Stimulated activated CD4-positive, alpha-beta T cell treated with anti-CD3 and anti-CD28 coated beads, Interleukin-1b, Interleukin-23, amount 100 ng/mL, for 24 hours (primary cell): Measurements from ENCODE around the gene AP2A2.

Experiments used
- DNase-seq, 4 experiments: peaks; one replicate each; pipeline ENCODE4 v3.0.0-alpha.2; 2020; ENCODE audit warnings: low read depth in 4 of 4, low spot score in 1 of 4

Gene AP2A2

DNA sequence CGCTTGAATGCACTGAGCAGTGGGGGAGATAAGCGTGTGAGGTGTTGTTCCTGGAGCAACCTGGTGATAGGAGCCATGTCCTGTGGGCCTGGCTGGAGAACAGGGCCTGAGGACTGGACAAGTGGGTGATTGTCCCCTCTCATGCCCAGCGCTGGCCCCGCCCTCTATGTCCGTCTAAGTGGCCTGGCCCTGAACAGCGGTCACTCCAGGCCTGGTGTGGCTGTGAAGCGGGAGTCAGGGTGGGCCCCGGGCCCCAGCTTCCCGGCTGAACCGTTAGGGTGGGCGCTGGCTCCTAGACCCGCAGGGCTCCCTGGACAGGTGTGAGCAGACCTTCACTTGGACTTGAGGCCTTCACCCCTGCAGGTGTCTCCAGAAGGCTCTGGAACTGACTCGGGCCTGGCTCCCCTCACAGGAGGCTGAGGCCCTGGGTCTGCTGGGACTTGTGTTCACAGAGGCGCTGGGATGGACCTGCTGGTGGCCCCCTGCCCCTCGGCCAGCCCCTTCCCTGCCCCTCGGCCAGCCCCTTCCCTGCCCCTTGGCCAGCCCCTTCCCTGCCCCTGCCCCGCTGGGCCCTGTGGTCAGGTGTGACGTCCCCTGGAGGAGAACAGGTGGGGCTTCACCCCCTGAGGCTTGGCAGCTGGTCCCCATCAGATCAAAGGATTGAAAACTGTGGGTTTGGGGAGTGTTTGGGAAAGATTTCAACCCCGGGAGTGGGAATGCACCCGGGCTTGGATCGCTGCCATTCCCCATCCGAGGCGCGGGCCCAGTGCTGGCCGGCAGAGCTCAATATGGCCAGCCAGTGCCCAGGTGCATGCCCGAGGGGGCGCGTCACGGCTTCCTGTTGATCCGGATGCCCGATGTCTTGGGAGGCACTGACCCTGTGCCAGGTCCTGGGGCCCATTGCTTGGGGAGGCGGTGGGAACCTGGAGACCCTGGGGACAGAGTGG lies 114.1 kb downstream of the AP2A2 start:
- no peak for DNase-seq

DNA sequence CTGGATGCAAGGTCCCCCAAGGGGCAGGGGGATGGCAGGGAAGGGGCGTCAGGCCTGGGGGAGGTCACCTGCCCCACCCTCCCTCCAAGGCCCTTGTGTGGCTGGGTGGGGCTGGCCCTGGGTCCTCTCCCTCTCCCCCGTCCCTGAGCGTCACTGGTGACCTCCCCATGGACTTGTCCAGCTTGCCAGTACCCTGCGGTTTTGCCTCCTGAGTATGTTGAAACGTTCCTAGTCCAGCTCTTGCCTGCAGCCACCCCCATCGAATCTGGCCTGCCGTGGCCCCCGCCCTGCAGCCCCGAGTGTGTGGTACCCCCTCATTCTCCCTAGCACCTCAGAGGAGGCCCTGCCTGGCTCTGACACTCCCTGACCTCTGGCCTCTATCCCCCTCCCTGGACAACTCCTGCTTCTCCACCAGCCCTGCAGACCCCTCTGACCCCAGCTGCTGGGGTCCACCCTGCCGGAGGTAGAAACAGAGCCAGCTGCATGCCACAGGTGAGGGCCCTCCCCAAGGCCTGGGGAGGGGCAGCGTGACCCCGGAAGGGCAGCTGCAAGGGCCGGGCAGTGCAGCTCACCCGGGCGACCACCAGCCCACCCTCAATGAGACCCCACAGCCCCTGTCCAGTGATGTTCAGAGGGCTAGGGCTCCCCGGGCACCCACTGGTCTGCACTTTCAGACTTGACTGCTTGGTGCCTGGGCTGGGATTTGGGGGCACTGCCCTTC lies 114.9 kb downstream of the AP2A2 start:
- DNase-seq, result no peak

DNA sequence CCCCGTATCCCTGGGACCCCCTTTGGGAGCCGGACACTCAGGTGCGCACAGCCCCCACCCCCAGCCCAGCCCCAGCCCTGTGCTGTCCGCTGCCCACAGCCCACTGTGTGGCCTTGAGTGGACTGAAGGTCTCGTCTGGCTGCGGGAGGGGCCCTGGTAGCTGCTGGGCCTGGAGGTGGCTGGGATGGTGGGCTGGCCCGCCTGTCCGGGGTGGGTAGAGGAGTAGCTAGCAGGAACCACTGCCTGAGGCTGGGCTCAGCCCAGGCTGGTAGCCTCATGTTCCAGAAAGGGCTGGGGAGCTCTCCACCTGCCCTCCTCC lies 115.4 kb downstream of the AP2A2 start:
- DNase-seq, result no peak

DNA sequence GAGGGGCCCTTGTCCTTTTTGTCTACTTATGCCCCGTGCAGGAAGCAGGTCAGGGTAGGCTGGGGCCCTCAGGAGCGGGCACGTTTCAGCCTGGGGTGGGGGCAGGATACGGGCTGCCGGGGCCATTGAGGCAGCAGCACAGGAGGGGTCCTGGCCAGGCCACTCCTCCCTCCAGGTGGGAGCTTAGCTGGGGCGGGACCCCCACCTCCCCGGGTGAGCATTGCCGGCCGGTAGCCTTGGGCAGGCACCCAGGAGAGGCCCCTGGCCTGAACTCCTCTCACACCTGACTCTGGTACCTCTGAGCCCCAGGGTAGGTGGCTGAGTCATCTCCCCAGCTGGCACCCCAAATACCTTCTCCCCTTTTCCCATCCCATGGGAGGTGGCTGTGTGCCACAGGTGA lies 115.8 kb downstream of the AP2A2 start:
- DNase-seq, result no peak

DNA sequence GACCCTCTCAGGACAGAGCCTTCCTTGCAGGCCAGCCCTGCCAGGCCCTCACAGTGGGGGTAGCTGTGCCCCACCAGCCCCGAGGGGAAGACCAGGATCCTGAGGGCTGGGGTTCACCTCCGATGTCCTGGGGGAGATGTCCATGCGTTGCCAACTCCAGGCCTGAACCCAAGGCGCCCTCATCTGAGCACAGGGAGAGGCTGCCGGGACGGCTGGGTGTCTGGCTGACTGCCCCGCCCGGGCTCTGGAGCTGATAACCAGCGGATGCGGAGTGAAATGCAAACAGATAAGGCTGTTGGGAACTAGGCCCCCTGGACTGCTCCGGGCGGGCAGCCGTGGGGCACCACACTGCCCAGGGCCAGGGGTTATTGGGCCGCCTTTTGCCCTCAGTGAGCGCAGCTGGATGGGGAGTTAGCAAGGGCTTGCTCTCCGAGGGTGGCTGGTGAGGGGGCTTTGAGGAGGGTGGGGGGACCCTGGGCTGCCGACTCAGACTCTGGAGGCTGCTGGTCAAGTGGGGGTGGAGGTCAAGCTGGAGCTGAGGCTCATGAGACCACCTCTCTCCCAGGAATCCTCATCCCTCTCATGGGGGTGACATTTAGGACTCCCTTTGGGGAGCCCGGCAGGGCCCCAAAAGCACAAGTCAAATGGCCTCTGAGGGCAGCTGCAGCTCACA lies 116.4 kb downstream of the AP2A2 start:
- no peak for DNase-seq

DNA sequence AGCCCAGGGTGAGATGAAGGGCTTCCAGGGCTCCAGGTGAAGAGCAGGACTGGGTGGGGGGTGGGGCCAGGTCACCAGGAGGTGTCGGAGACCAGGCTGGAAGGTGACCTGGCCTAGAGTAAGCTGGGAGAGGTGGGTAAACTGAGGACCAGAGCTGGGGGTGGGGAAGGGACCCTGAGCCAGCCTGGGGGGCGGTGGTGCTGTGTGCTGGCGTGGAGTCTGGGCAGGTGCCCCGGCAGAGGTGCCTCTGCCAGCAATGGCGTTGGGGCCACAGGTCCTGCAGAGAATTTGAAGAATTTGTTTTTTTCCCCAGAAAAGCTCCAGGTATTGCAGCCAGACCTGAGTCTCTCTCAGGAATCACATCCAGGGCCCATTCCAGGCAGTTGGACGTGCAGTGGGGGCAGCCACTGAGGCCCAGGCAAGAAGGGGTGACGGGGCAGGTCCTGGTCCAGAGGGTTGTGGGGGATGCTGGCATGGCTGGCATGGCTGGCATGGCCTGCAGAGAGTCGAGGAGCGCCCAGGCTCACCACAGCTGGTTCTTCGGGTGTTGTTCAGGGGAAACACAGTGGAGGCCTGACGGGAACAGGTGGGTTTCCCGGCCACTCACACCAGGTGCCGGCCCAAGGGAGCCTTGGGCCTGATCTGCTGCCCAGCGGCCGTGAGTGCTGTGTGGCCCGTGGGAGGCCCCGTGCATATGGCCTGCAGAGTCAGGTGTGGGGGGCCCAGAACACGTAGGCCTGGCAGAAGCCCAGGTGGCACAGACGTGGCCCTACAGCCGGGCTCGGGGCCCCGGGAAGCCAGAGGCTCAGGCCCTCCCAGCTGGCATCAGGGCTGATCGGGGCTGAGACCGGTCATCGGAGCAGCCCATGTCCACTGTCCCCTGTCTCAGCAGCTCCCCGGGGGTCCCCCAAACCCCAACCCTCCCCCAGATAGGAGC lies 117.2 kb downstream of the AP2A2 start:
- DNase-seq, result no peak

DNA sequence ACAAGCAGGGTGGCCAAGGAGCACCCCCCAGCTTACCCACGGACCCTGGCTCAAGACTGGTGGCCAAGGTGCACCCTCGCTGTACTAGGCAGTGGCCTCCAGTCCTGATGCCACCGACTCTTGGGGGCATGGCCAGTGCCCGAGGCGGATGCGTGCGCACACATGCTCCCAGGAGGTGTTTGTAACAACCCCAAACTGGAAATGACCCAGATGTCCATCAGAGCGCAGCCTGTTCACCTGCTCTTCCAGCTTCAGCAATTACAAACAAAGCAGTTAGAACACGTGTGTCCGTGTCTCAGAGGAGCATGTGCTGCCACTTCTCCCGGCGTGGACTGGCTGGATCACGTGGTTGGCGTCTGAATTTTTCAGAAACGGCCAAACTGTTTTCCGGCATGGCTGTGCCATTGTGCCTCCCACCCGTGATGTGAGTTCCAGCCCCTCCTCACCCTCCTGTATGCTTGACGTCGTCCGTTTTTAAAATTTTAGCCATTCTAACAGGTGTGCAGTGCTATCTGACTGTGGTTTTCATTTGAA lies 118.0 kb downstream of the AP2A2 start:
- no peak for DNase-seq

DNA sequence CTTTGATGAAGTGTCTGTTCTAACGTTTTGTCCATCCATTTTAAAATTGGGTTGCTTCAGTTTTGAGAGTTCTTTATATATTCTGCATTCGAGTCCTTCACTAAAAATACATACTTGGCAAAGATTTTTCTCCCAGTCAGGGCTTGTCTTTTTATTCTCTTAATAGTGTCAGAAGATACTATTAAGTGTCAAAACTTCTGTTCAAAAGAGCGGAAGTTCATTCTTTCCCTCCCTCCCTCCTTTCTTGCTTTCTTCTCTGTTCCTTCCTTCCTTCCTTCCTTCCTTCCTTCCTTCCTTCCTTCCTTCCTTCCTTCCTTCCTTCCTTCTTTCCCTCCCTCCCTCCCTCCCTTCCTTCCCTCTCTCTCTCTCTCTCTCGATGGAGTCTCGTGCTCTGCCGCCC lies 118.5 kb downstream of the AP2A2 start:
- DNase-seq, result no peak

DNA sequence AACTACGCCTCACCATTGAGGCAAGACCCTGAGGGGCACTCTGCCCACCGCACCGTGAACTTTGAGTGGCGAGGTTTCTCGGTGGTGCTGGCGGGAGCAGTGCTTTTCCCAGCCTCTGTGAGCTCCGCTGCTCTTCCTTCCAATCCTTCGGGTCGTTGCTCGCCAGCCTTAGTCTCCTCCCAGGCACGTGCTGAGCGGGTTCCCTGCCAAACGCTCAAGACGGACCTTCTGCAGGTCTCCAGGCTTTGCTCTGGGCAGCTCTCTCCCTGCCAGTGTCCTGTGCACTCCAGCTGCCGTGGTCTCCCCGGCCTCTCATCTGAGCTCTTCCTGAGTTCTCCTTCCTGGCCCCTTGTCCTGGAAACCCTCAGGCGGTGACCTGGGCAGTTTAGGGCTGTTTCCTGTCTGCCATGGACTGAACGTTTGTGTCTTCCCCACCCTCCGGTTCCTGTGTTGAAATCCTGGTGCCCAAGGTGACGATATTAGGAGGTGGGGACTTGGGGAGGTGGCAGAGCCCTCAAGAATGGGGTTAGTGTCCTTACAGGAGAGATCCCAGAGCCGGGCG lies 122.0 kb downstream of the AP2A2 start:
- DNase-seq, result no peak

DNA sequence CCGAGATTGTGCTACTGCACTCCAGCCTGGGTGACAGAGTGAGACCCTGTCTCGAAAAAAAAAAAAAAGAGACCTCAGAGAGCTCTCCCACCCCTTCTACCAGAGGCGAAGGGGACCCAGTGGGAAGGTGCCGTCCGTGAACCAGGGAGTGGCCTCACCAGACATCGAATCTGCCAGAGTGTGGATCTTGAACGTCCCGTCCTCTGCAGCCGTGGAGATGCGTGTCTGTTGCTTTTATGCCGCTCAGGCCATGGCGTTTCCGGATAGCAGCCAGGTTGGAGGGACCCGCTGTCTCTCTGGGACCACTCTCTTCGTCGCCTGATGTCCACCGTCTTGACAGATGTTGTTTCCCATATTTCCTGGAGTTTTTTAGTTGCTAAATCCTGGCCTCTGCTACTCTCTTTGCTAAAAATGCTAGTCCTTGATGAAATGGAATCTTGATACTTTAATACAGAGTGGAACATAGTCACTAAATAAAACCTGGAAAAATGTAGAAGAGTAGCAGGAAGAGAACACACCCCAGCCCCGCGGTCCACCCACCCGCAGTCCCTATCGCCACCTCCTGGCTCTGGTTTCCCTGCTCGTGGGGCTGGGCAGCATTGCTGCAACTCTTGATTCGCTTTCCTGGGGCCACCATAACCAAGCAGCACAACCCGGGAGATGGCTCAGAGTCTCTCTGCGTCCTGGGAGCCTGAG lies 122.9 kb downstream of the AP2A2 start:
- no peak for DNase-seq

DNA sequence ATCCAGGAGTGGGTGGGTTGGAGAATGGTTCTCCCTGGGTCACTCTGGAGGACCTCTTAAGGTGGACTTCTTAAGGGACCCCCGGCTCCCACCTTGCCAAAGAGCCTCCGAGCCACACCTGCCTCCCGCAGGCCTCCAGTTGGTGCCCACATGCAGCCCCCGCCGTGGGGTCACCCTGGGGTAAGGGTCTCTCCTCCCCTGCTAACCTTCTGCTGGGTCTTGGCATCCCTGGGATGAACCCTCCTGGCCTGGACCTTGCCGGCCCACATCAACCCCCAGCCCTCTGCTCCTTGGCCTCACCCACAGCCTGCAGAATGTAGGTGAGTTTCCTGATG lies 123.4 kb downstream of the AP2A2 start:
- no peak for DNase-seq

DNA sequence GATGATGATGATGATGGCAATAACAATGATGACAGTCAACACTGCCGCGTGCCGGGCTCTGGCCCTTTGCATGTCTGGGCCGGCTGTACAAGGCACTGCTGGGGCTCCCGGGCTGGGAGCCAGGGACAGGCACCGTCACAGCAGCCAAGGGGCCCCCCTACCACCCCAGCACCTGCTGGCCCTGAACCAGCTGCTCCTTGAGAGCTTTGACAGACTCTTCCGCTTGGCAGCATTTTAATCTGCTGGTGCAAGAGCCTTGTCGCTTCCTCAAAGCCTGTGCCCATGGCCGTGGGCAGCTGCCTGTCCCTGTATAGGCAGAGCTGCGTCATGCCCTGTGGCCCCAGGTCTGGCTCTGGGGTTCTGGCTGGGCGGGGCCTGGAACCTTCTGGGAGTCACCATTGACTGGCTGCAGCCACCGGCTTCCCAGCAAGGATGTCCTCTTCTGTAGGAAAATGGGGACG lies 123.8 kb downstream of the AP2A2 start:
- no peak for DNase-seq

DNA sequence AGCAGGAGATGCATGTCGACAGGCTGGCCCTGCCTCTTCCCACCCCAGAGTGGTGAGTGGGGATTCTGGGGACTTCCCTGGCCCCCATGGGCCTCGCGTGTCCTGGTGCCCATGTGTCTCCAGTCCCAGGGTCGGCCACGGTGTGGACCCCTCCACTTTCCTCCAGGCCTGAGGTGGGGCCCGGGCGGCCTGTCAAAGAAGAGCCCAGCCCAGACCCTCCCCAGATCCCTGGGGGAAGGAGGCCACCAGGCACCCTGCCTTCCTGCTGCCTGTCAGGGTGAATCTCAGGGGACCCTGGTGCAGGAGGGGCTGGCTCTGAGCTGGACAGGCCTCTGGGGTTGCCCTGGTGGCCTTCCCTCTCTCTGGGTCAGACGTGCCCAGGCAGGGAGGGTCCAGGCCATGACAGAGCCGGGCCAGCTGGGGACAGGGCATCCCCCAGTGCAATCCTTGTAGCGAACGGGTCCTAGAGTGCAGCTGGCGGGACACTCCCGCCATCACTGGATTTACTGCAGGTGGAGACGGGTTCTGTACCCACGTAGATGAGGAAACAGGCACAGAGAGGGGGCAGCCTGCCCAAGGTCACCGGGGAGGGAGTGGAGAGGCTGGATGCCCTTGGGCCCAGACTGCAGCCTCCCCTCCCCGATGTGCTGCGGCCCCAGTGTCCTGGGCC lies 124.4 kb downstream of the AP2A2 start:
- no peak for DNase-seq

DNA sequence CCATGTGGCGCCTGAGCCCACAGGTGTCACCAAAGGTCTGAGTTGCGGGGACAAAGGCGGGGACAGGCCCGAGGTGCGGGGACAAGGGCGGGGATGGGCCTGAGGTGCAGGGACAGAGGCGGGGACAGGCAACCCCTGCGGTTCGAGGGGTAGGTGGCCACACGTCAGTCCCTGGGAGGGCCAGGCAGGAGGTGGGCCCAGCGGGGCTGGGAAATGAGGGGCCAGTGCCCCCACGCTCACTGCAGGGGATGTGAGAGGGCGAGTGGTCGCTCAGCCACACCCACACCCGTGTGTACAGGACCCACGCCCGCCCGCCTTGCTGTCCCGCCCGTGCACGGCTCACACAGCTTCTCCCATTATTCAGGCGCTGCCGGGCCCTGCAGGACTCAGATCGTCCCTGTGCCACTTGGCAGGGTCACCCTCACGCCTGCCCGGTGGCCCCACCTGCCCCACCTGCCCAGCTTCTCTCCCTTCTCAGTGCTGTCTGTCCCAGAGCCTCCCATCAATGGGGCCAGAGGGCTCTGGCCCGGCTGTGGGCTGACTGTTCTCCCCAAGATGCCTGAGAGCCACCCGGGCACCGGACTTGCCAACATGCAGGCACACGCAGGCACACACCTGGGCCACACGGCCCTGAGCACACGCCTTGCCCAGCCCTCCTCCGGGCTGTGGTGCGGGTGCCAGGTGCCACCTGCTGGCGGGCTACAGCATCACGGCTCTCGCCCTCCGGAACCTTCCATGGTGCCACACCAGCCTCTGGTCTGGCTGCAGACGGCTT lies 125.1 kb downstream of the AP2A2 start:
- peak; percentile 28 to 59 (median 49) for DNase-seq

DNA sequence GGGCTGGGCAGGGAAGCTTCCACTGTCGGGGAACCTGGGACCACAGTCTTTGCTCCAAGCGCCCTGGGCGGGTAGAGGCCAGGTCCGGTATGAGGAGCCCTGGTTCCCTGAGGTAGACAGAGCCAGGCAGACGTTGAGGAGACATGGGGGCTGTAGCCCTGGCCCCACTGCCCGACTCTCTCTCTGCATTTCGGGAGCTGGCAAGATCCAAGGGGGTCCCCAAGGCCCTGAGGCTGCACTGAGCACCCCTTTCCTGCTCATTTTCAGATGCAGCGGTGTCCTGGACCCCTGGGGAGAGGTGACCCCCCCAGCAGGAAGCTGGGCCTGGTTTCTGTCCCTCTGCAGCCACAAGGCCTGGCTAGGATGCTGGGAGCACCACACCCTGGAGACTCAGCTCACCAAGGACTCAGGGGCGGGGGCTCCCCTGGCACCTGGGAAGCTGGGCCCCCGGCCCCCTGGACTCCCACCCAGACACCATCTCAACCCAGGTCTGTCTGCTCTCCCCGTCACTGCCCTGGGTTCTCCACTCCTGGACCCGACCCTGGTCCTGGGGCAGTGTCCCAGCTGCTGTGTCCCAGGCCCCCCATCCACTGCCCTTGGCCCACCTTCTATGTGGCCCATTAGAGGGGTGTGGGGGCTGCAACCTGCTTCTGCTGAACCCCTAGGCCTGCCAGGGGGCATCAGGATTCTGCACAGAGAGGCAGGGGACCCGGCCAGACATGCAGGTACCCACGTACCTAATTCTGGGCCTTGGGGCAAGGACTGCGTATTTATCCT lies 125.9 kb downstream of the AP2A2 start:
- no peak for DNase-seq

DNA sequence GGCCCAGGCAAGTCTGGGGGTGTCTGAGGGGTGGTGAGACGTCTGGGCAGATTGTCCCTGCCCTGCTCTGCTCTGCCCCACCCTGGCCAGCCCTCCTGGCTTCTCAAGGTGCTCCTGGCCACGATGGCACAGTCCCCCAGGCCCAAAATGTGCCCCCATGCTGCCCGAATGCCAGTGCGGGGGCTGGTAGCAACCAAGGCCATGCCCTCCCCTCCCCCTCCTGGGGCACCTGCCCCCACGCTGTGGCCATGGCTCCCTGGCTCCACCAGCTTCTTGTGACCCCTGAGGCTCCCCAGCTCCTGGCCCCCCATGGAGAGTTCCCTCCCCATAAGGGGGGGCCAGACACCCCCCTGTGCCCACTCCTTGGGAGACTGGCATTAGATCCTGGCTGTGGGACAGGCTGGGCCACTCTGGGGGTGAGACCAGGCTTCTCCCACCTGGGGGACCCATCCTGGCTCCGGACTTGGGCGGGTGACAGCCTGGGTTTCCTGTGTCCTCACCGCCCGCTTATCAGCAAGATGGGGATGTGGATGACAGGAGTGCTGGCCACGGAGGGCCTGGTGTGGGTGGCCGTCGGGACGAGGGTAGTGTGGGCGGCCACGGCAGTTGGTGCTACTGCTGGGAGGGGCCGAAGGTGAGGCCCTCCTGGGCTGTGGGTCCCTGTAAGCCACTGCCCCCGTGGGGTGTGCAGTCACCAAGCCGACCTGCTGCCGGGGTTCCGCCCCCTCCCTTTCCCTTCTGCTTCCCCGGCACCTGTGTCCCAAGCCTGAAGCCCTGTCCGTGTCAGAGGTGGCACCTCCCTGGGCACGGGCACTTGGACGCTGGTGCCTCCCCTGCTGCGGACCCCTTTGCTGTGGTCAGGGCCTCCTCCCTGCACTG lies 126.7 kb downstream of the AP2A2 start:
- no peak for DNase-seq
